ENCODE data around the gene AOAH. TPM values are rescaled to one million over a fixed set of nuclear protein-coding genes. Genes with fewer than 3 reads are reported as not detected.

The AOAH gene
- total and polyA plus RNA-seq, 9 of the 15 experiments (the other 6 are each of a cell fraction or from before 2014, with no cell fraction given): not detected

GRCh38 chr7:36683111-36683510 lies 41.2 kb downstream of the AOAH start:
- peaks cover 0 to 3% of the 10 kb centered on the region in 2 experiments; a peak in 1 of 5 replicates for H3K27me3 ChIP-seq (ENCODE audit: control insufficient read depth in 2 of 2, insufficient read depth in 2 of 2, low read length in 2 of 2)
- H3K4me3 ChIP-seq: no peak overlapping the region
- H3K9me3 ChIP-seq (replicated peaks; ENCODE audit: control insufficient read depth, insufficient read depth, low read depth, low read length): no peaks in the 10 kb centered on the region
- no peaks in the 10 kb centered on the region for H3K4me1 ChIP-seq (replicated peaks in 1 of 2; ENCODE audit: control insufficient read depth in 2 of 2, insufficient read depth in 2 of 2, low read length in 2 of 2)
- no TSS peak for BruUV-seq (replicated peaks)
- 0% methylated on average over 1 of the region's 1 CpG for WGBS (ENCODE audit: insufficient coverage, low coverage, missing lambda C conversion rate)
- no peak overlapping the region for H3K4me2 ChIP-seq (ENCODE audit: insufficient read depth, low read length)
- FAIRE-seq (no peak), DNase-seq (ENCODE audit: extremely low read depth in 1 of 4, low spot score in 3 of 4) (no peak), ATAC-seq (no peak)
- no peaks in the 10 kb centered on the region for H3K36me3 ChIP-seq (ENCODE audit: control insufficient read depth, insufficient read depth, low read length)
- no peak overlapping the region for H2AFZ ChIP-seq (ENCODE audit: low read depth, low read length)
- H3K79me2 ChIP-seq (ENCODE audit: control insufficient read depth, insufficient read depth, low read length): no peaks in the 10 kb centered on the region
- no peak overlapping the region for H3K27ac ChIP-seq (ENCODE audit: extremely low read depth, low read depth, low read length)
- no peak overlapping the region for H3K9ac ChIP-seq (ENCODE audit: insufficient read depth in 1 of 2, low read depth in 2 of 2, low read length in 2 of 2)
- POLR2A ChIA-PET: no interaction called here
- in situ Hi-C loops (cut with MboI): no loop called here
- CTCF ChIA-PET (ENCODE audit: low intra/inter-chr PET ratio): no interaction called here
- no peaks in the 10 kb centered on the region for H4K20me1 ChIP-seq (replicated peaks; ENCODE audit: control insufficient read depth, insufficient read depth, low read length)
- no peaks in the 10 kb centered on the region for H3K9me1 ChIP-seq (ENCODE audit: control insufficient read depth, insufficient read depth, low read length)
- no peak for TF ChIP-seq DACH1 (IDR thresholded peaks at IDR 0.05; ENCODE audit: partially characterized antibody)
- TF ChIP-seq HEY1 (CRISPR knock-in tag; IDR thresholded peaks at IDR 0.05; ENCODE audit: borderline replicate concordance): no peak
- no peak for TF ChIP-seq GABPB2 (CRISPR knock-in tag; conservative IDR thresholded peaks at IDR 0.05)
- TF ChIP-seq TEAD2 (tag; IDR thresholded peaks at IDR 0.05): no peak
- no peak for TF ChIP-seq MTA3 (IDR thresholded peaks at IDR 0.05; ENCODE audit: borderline replicate concordance)
- TF ChIP-seq PBX2 (CRISPR knock-in tag; IDR thresholded peaks at IDR 0.05; ENCODE audit: low read depth): no peak
- no peak for TF ChIP-seq PBX2 (tag; conservative IDR thresholded peaks at IDR 0.05; ENCODE audit: low read depth)
- TF ChIP-seq CREB3 (tag; conservative IDR thresholded peaks at IDR 0.05; ENCODE audit: low read depth): no peak
- no peak for TF ChIP-seq KLF6 (CRISPR knock-in tag; IDR thresholded peaks at IDR 0.05; ENCODE audit: borderline replicate concordance)
- no peak for TF ChIP-seq ZFX (CRISPR knock-in tag; IDR thresholded peaks at IDR 0.05)
- TF ChIP-seq ZNF274 (IDR thresholded peaks at IDR 0.05; ENCODE audit: borderline replicate concordance, low read depth, low read length): no peak
- TF ChIP-seq JUND (IDR thresholded peaks at IDR 0.05; ENCODE audit: borderline replicate concordance, low read depth, low read length): no peak
- TF ChIP-seq JUND (tag; IDR thresholded peaks at IDR 0.05; ENCODE audit: borderline replicate concordance, low read depth, low read length): no peak
- TF ChIP-seq EHMT2 (IDR thresholded peaks at IDR 0.05): no peak
- intact Hi-C loops (cut with micrococcal nuclease): no loop called here
